Thyroid gland (tissue), 4 donors: ENCODE results near the gene EPHA8.

ENCODE experiments used
- POLR2A ChIP-seq, 2 donors: fragments of 450-650 bp; IDR thresholded peaks; one replicate each; pipeline ENCODE4 v1.6.1; 2017; ENCODE audit warnings: antibody characterized with exemption in 2 of 2, mild to moderate bottlenecking in 2 of 2, moderate library complexity in 1 of 2
- TF ChIP-seq, protein P1 (sequence below), 6 experiments: fragments of 200-600 bp in 3 of 6; fragments of 450-650 bp in 3 of 6; sonication (generic) in 3 of 6; IDR thresholded peaks; one replicate each; pipeline ENCODE4 v1.5.1; 2016 to 2019; ENCODE audit warnings: antibody characterized with exemption in 6 of 6, mild to moderate bottlenecking in 2 of 6, inconsistent platforms in 1 of 6, moderate library complexity in 1 of 6

DNA sequence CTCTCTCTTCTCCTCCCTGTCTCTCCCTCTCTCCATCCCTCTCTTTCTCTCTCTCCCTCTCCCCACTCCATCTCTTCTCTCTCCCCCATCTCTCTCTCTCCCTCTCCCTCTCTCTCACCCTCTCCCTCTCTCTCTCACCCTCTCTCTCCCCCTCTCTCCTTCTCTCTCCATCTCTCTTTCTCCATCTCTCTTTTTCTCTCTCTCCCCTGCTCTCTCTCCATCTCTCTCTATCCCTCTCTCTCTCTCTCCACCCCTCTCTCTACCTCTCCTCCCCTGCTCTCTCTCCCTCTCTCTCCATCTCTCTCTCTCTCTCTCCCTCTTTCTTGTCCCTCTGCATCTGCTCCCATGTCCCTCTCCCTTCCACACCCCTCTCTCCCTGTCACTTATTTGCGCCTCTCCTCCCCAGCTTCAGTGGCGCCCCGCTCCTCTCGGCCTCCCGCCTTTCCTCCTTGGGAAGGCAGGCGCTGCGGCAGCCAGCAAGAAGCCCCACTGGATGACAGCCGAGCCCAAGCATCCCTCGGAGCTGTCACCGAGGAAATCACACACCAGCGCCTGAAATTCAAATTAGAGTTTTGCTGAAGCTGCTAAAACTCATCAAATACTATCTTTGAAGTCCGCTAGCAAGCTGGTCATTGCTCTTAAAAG lies 15.3 kb upstream of the EPHA8 start:
- no peak for TF ChIP-seq POLR2A (IDR thresholded peaks at IDR 0.05)
- TF ChIP-seq, protein P1, sequence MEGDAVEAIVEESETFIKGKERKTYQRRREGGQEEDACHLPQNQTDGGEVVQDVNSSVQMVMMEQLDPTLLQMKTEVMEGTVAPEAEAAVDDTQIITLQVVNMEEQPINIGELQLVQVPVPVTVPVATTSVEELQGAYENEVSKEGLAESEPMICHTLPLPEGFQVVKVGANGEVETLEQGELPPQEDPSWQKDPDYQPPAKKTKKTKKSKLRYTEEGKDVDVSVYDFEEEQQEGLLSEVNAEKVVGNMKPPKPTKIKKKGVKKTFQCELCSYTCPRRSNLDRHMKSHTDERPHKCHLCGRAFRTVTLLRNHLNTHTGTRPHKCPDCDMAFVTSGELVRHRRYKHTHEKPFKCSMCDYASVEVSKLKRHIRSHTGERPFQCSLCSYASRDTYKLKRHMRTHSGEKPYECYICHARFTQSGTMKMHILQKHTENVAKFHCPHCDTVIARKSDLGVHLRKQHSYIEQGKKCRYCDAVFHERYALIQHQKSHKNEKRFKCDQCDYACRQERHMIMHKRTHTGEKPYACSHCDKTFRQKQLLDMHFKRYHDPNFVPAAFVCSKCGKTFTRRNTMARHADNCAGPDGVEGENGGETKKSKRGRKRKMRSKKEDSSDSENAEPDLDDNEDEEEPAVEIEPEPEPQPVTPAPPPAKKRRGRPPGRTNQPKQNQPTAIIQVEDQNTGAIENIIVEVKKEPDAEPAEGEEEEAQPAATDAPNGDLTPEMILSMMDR (IDR thresholded peaks at IDR 0.05): no peak
